ENCODE data around the gene FKBP14. TPM values are rescaled to one million over a fixed set of nuclear protein-coding genes. Genes with fewer than 3 reads are reported as not detected.

FKBP14 gene
- total and polyA plus RNA-seq, 2 of the 8 experiments (the other 6 are each of a cell fraction or from before 2014, with no cell fraction given), result 3.2 to 20.7 TPM

GRCh38 chr7:29987083-29987482 is 39.4 kb downstream of the FKBP14 start (continued):
- TF ChIP-seq PHF8 (conservative IDR thresholded peaks at IDR 0.05; ENCODE audit: low read depth, low read length), result no peak
- TF ChIP-seq ATF3 (IDR thresholded peaks at IDR 0.05; ENCODE audit: insufficient read depth, low read depth, low read length), result no peak
- TF ChIP-seq TAF7 (optimal IDR thresholded peaks at IDR 0.05; ENCODE audit: borderline replicate concordance, low read depth, low read length), result no peak

Measured in H1 (cell line).